GM18868 (cell line): ENCODE results near the gene TNS1.

ENCODE experiments used
- ATAC-seq: cut with Tn5 transposase; IDR thresholded peaks from one replicate; pipeline ENCODE4 v1.9.1; 2021; ENCODE audit warnings: mild to moderate bottlenecking, moderate library complexity; ENCODE audit not compliant: unreplicated experiment

The TNS1 gene

DNA sequence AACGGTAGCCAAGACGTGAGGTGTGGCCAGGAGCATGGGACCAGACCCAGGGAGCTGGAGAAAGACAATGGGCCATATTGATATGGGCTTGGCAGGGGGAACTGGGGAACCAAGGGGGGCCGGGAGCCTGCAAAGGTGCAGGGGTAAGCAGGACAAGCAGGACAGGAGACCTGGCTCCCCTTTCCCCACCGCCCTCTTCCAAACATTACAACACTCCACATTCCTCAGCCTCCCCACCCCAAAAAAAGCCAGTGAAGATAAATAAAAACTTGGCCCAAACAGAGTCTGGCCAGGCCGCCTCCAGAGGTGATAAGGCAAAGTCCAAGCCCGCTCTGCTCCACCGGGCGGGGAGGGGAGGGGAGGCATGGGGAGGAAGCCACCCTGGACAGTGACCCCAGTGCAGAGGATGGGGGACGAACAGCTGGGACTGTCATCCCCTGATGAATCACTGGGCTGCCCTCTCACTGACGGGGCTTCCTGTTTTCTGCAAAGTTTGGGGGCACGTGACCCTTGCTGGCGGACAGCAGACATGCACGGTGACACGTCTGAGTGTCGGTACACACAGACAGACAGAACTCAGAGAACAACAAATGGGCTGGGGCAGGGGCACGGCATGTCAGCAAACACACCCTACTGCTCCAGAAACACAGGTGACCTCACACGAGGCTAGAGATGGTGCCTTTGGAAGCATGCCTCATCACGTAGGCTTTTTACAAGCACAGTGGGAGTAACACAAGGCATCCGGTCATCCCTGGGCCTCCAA, 100.2 kb downstream of the TNS1 start:
- peak; percentile 48 for ATAC-seq

- ATAC-seq, result no peak
Observed at GRCh38 chr2:217901835-217902378, 100.9 kb downstream of the TNS1 start.

DNA sequence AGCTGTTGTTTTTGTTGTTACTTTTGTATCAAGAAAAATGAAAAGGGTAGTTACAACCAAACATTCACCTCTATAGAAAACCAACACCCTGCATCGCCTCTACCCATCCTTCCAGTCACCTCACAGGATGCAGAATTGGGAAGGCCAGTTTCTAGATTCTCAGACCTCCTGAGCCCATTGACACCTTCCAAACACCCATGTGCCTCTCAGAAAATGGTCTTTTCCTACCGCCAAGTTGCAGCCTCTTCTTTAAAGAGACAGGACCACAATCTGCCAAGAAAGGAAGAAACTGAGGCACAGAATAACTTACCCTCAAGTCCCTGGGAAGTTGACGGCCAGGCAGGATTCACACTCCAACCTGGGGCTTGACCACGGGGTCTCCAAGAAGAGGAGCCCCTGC, 101.4 kb downstream of the TNS1 start:
- ATAC-seq, result no peak

DNA sequence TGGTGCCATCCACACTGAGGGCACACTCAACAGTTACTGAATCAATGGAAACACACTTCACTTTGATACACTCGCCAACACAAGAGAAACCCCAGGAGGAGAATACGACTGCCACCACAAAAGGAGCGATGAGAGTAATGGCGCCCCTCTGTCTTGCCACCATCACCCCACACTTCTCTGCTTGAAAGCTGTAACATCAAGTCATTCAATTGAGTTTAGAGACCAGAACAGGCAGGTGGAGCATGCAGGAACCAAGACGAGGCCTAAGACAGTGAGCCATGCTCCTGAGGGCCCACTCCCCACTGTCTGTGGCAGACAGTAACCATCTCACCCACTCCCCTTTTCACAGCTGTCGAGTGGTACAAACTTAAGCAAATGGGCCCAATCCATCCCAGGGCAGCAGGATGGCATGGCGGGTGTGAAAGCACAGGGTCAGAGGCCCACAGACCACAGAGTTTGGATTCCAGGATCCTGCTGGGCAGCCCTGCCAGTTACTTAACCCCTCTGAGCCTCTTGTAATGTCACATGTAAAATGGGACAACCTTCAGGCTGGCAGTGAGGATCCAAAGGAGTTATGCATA, 101.9 kb downstream of the TNS1 start:
- ATAC-seq, result no peak

- no peak for ATAC-seq
Observed at GRCh38 chr2:217900010-217900779, 102.6 kb downstream of the TNS1 start.

GRCh38 chr2:217899231-217900009, 103.4 kb downstream of the TNS1 start:
- peak; percentile 67 for ATAC-seq

- no peak for ATAC-seq
Observed at GRCh38 chr2:217897816-217898806, 104.7 kb downstream of the TNS1 start.

DNA sequence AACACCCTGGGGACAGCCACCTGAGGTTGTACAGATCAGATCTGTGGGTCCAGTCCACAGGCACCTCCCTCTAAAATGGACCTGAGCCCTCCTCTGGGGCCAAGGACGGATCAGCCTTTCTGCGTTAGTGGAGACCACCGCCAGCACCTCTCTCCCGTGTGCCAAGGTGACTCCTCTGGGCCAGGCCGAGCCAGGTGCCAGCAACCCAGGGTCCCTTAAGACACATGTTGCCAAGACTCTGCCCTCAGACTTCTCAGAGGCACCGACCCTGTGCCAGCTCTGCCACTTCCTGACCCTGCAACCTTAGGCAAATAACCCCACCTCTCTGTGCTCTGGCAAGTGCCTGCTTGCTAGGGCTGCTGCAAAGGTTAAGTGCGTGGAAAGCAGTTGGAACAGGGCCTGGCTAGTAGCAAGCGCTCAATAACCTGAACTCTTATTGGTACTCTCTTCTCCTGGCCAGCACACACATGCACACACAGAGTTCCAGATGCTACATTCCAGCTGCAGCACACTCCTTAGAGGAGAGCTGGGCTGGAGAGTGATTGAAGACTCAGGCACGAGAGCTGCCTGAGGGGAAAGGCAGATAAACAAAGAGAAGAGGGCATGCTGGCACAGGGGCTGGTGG, 105.6 kb downstream of the TNS1 start:
- no peak for ATAC-seq

- no peak for ATAC-seq
Observed at GRCh38 chr2:217895070-217895635, 107.6 kb downstream of the TNS1 start.

DNA sequence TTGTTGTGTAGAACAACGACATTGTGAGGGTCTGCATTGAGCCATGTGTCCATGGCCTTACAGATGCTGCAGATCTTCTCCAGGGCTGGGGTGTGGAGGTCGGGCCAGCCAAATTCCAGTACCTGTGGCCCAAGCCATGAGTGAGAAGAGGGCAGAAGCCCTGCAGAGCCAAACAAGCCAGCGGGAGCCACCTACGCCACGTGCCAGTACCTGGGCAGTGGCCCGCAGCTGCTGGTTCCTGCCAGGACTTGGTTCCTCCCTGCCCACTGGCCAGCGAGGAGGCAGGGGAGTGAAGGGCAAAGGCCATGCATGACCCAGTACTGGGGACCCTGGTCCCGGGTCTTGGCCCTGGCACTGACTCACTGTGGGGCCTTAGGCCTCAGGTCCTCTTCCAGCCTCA, 109.4 kb downstream of the TNS1 start:
- ATAC-seq, result no peak

DNA sequence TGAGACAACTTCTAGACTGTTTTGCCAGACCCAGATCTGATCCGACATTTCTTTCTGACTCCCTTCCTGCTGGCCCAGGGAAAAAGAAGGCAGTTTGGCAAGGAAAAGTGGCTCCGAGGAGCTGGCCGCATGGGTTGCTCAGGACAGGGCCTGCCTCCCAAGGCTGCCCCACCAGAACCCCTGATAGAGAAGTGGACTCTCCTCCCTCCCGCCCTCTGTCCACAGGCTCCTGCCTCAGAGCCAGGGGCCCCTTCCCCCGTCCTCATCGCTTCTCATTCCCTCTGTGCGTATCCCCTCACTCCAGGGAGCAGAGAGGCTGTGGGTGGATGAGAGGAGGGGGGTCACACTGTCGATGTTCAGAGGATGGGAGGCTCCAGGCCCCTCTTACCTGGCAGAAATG, 110.2 kb downstream of the TNS1 start:
- no peak for ATAC-seq

DNA sequence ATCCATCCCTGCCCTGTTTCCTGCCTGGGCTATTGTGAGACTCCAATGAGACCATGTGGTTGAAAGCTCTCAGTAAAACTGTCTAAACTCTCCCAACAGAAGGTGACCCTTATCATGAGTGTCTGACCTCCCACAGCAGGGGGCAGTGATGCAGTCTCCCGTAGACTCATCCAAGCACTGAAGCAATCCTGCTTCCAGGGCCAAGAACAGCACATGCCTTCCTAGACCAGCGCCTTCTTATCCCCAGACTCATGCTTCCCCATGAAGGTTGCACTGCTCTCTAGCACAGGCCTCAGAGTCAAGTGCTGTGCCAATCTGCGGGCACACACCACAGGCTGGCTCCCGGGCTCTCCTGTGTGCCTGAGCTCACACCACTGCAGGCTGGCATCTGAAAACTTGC, 112.3 kb downstream of the TNS1 start:
- ATAC-seq, result no peak

DNA sequence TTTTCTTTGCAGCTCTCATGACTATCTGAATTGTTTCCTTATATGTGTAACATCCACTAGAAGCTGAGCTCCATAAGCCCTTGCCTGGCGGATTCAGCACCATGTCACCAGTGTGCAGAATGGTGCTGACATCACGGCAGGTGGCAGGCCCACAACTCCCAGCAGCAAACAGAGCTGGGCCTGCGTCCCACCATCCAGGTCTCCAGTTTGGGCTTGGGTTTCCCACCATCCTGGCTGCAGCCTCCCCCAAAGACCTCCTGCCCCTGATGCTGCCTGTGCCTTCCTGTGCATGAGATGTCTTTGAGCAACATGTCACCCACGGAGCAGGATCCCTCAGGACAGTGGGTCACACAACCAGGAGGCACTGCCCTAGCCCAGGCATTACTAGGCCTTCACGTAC, 113.1 kb downstream of the TNS1 start:
- ATAC-seq, result no peak

DNA sequence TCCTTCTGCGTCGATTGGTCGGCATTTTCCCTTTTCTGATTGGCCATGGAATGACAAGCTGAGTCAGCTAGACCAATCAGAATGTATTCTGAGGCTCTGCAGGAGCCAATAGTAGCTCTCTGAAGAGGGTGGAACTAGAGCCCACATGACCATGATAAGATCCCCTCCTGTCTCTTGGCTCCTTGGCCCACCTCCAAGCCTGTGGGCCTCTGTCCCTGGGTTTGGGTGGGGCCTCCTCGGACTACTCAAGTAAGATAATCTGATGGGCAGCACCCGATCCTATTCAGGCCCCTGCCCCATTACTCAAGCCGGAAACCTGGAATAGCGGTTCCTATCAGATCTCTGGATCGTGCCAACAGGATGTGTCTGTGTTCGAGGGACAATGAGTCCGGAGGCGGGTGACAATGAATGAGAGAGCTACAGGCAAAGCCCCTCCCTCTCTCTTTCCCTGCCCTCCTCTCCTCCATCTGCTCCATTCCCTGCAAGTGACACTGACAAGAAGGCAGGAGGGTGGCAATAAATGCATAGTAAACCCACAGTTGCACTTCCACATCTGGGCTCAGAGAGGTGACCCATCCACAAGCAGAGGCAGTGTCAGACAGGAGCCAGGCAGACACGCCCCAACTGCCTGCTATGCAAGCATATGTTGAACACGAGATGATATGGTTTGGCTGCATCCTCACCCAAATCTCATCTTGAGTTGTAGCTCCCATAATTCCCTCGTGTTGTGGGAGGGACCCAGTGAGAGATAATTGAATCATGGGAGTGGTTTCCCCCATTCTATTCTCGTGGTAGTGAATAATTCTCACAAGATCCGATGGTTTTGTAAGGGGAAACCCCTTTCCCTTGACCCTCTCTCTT, 114.7 kb downstream of the TNS1 start:
- ATAC-seq, result no peak

- ATAC-seq, result no peak
Observed at GRCh38 chr2:217886720-217887309, 116.0 kb downstream of the TNS1 start.

DNA sequence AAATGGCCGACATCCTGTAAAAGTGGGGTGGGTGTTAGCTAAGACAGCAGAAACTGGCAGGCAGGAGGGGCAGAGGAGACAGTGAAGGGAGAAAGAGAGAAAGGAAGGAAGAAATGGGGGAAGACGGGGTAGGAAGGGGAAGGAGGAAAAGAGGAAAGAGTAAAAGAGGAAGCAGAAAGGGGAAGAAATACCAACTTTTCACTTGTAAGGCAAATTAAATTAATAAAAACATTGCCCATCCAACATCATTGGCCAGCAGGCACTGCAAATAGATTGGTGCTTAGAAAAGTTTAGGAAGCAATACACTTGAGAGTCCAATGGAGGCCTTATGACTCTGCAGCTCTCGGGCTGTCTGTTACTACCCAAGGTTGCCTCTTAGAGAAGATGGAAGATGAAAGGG, 116.7 kb downstream of the TNS1 start:
- ATAC-seq, result no peak

DNA sequence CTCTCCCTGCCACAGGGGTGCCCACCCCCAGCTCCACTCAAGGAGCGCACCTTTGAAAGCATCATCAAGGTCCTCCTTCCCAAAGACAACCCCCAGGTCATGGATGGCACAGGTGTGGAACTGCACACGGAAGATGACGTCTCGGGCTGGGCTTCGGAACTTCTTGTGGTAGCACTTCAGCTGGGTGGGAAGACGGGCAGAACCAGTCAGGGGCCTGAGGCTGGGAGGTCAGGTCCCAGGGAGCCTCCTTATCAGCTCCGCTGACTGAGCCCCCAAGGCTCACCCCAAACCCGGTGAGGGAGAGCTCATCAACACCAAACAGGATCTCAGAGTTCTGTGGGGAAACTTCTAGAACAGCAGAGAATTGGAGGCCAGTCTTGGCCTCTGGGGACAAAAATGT, 117.8 kb downstream of the TNS1 start:
- ATAC-seq, result no peak

DNA sequence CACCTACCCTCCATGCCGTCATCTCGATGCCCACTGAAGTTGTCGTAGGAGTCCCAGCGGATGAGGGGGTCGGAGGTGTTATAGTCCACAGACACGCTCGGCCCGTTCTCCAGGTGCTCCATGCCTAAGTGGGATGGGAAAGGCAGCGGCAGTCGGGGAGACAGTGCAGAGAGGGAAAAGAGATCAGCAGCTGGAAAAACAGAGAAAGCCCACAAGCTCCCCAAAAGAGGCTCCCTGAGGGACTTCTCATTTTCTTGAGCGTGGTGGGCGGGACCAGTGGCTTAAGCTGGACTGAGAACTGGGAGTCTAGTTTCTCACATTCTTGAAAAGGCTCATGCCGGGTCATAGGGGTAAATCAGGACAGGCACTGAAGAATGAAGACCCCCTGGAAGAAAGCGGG, 121.9 kb downstream of the TNS1 start:
- no peak for ATAC-seq
